Measurements from ENCODE around the gene HIGD1A. TPM values are rescaled to one million over a fixed set of nuclear protein-coding genes. Genes with fewer than 3 reads are reported as not detected.
A peak's percentile ranks its signal among the peaks of the same experiment; 100 is the strongest.

HIGD1A gene
- total and polyA plus RNA-seq, 2 experiments from 2014 or later: 121 to 445 TPM

GRCh38 chr3:42780892-42781700 is 23.2 kb downstream of the HIGD1A start:
- H3K4me1 ChIP-seq (ENCODE audit: low read depth): no peaks in the 10 kb centered on the region
- no peak overlapping the region for H3K4me3 ChIP-seq
- no peaks in the 10 kb centered on the region for H3K9me3 ChIP-seq (ENCODE audit: low read depth)
- peak overlapping the region; percentile 51 for H3K27ac ChIP-seq
- peaks cover 32% of the 10 kb centered on the region for H3K36me3 ChIP-seq
- DNase-seq (ENCODE audit: low read depth in 1 of 2, low spot score in 1 of 2): peak; percentile 79 to 86
- H3K27me3 ChIP-seq: no peaks in the 10 kb centered on the region
- peak; percentile 70 for TF ChIP-seq CTCF (IDR thresholded peaks at IDR 0.05; ENCODE audit: low read depth, low read length)

DNA sequence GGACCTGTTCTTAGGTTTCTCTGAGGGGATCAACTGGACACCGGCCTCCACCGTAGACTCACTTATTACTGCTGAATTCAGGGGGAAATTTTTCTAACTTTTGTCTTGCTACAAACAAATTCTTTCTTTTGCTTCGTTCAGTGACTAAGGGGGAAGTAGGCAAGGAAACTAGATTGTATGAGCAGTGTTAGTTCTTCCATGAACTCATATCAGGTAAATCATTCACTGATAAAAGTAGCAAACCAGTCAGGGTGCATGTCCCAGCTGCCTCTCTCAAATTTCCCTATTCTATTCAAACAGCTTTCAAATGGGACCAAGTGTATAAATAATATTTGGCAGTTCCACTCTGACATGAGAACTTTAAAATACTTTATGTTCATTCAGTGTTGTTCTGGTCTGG is 23.9 kb downstream of the HIGD1A start:
- Histone ChIP-seq H3K36me3 (peaks cover 29% of the 10 kb centered on the region), H3K9me3 (ENCODE audit: low read depth) (no peaks in the 10 kb centered on the region), H3K4me3 (no peak overlapping the region), H3K27ac (peak overlapping the region; percentile 6), H3K27me3 (no peaks in the 10 kb centered on the region), H3K4me1 (ENCODE audit: low read depth) (no peaks in the 10 kb centered on the region)
- TF ChIP-seq CTCF (IDR thresholded peaks at IDR 0.05; ENCODE audit: low read depth, low read length): no peak
- no peak for DNase-seq (ENCODE audit: low read depth in 1 of 2, low spot score in 1 of 2)

GRCh38 chr3:42778644-42779043 is 25.6 kb downstream of the HIGD1A start:
- Histone ChIP-seq H3K27me3 (no peaks in the 10 kb centered on the region), H3K36me3 (peaks cover 16% of the 10 kb centered on the region), H3K4me3 (no peak overlapping the region), H3K27ac (no peak overlapping the region), H3K9me3 (ENCODE audit: low read depth) (no peaks in the 10 kb centered on the region), H3K4me1 (ENCODE audit: low read depth) (no peaks in the 10 kb centered on the region)
- no peak for TF ChIP-seq CTCF (IDR thresholded peaks at IDR 0.05; ENCODE audit: low read depth, low read length)
- peak in 1 of 2 donors; percentile 71 for DNase-seq (ENCODE audit: low read depth in 1 of 2, low spot score in 1 of 2)

DNA sequence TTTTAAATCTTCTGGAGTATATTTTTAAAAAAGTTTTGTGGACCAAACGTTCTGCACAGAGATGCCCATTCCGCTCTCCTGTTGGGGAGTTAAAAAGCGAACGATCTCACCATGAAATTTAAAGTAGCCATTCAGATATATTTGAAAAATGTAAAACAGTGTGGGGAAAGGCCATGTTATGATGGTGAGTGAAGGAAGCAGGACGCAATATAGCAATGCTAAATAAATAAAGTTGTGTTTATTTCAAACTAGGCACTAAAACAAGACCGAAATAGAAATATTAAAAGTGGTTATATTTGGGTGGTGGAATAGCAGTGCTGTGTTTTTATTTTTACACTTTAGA is 30.9 kb downstream of the HIGD1A start:
- DNase-seq (ENCODE audit: low read depth in 1 of 2, low spot score in 1 of 2): no peak
- H3K4me3 ChIP-seq: peak overlapping the region; percentile 39
- H3K36me3 ChIP-seq: peaks cover 4% of the 10 kb centered on the region
- H3K4me1 ChIP-seq (ENCODE audit: low read depth): no peaks in the 10 kb centered on the region
- H3K9me3 ChIP-seq (ENCODE audit: low read depth): no peaks in the 10 kb centered on the region
- H3K27me3 ChIP-seq: no peaks in the 10 kb centered on the region
- TF ChIP-seq CTCF (IDR thresholded peaks at IDR 0.05; ENCODE audit: low read depth, low read length): no peak
- no peak overlapping the region for H3K27ac ChIP-seq

DNA sequence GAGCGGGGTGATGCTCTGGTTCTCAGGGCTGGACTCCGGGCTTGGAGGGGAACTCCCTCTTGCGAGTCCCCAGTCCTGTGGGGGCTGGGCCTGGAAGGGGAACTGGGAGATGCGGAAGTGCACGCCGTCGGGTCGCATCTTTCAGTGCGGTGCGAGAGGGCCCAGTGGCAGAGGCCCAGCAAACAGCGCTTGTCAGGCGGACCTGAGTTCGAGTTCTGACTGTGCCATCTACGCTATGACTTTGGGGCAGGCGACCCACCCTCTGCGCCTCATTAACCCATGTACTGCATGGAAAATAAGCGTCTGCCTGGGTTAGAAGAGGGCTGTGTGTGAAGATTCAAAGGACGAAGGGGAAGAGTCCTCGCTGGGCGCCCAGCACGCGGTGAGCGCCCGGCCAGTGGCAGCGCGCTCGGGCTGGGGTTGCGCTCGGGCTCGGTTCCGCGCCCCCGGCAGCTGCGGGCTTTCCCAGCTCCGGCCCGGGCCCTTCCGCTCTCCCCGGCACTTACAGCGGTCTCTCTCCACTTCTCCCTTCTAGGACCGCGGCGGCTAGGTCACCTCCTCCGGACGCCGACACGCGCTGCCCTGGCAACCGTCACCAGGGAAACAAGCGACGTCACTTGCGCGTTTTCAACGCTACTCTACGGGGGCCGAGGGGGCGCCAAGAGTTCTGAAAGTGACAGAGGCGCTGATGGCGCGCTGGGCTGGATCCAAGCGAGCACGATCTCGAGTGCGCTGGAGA is 31.5 kb downstream of the HIGD1A start, which contains the start of gene CCDC13:
Gene CCDC13, minus strand, starts transcription at position 584 of the 739 bp plus-strand sequence. CDS start 14,908 bp downstream, outside the sequence.
- Histone ChIP-seq H3K4me1 (ENCODE audit: low read depth) (no peaks in the 10 kb centered on the region), H3K36me3 (peaks cover 4% of the 10 kb centered on the region), H3K9me3 (ENCODE audit: low read depth) (no peaks in the 10 kb centered on the region), H3K4me3 (peak within 1 kb of the TSS; percentile 39), H3K27ac (no peak within 1 kb of the TSS), H3K27me3 (no peaks in the 10 kb centered on the region)
- TF ChIP-seq CTCF (IDR thresholded peaks at IDR 0.05; ENCODE audit: low read depth, low read length): no peak
- DNase-seq (ENCODE audit: low read depth in 1 of 2, low spot score in 1 of 2): peak; percentile 96
